Keratinocyte (primary cell): ENCODE measurements around the gene PRKN. TPM values are rescaled to one million over a fixed set of nuclear protein-coding genes. Genes with fewer than 3 reads are reported as not detected.

ENCODE experiments used
- DNase-seq: peaks from one replicate; pipeline ENCODE4 v3.0.0-alpha.2; 2011; ENCODE audit warnings: low read depth, missing footprints, low spot score
- FAIRE-seq: peaks from 2 replicates; lab custom pipeline; 2011; peaks lifted over from hg19 to GRCh38; lab: Jason Lieb, UNC
- H2AFZ ChIP-seq: 2 replicates; pipeline ENCODE4 v1.6.0; 2012; ENCODE audit warnings: low read length, control low read depth, inconsistent platforms; ENCODE audit not compliant: control insufficient read depth
- H3K27ac ChIP-seq: 2 replicates; pipeline ENCODE4 v1.5.1; 2011; ENCODE audit warnings: low read length; ENCODE audit not compliant: control insufficient read depth, insufficient read depth
- H3K27me3 ChIP-seq: 3 replicates; pipeline ENCODE4 v1.6.0; 2011; ENCODE audit warnings: low read length; ENCODE audit not compliant: control insufficient read depth, insufficient read depth; ENCODE audit errors: extremely low read depth
- H3K36me3 ChIP-seq, 2 experiments: 2 replicates in 1 of 2; 3 replicates in 1 of 2; pipeline ENCODE4 v1.5.1; 2011; ENCODE audit warnings: low read length in 2 of 2, mild to moderate bottlenecking in 1 of 2; ENCODE audit not compliant: control insufficient read depth in 2 of 2, insufficient read depth in 2 of 2; ENCODE audit errors: extremely low read depth in 1 of 2
- H3K4me1 ChIP-seq: 3 replicates; pipeline ENCODE4 v1.5.1; 2011; ENCODE audit warnings: low read length; ENCODE audit not compliant: control insufficient read depth, insufficient read depth; ENCODE audit errors: extremely low read depth
- H3K4me2 ChIP-seq: 3 replicates; pipeline ENCODE4 v1.6.0; 2011; ENCODE audit warnings: low read depth, low read length; ENCODE audit not compliant: control insufficient read depth, insufficient read depth; ENCODE audit errors: extremely low read depth
- H3K4me3 ChIP-seq, 3 experiments: fragments of 200-600 bp in 1 of 3; sonication (generic) in 1 of 3; 2 replicates in 2 of 3; 3 replicates in 1 of 3; pipeline ENCODE4 v1.5.1; 2011 to 2016; ENCODE audit warnings: low read length in 3 of 3, mild to moderate bottlenecking in 3 of 3, control low read depth in 2 of 3, inconsistent platforms in 1 of 3, low read depth in 1 of 3, mixed read lengths in 1 of 3, mixed run types in 1 of 3, moderate library complexity in 1 of 3; ENCODE audit not compliant: control insufficient read depth in 2 of 3, insufficient read depth in 2 of 3; ENCODE audit errors: extremely low read depth in 1 of 3
- H3K79me2 ChIP-seq: 2 replicates; pipeline ENCODE4 v1.6.0; 2012; ENCODE audit warnings: low read length; ENCODE audit not compliant: control insufficient read depth, insufficient read depth
- H3K9ac ChIP-seq: 3 replicates; pipeline ENCODE4 v1.6.0; 2011; ENCODE audit warnings: low read length; ENCODE audit not compliant: control insufficient read depth, insufficient read depth; ENCODE audit errors: extremely low read depth
- H3K9me1 ChIP-seq: 3 replicates; pipeline ENCODE4 v1.6.0; 2011; ENCODE audit warnings: low read length; ENCODE audit not compliant: control insufficient read depth, insufficient read depth; ENCODE audit errors: extremely low read depth
- H3K9me3 ChIP-seq: 2 replicates; pipeline ENCODE4 v1.5.1; 2012; ENCODE audit warnings: low read depth, low read length; ENCODE audit not compliant: control insufficient read depth
- H4K20me1 ChIP-seq: 3 replicates; pipeline ENCODE4 v1.6.0; 2011; ENCODE audit warnings: low read length; ENCODE audit not compliant: control insufficient read depth, insufficient read depth; ENCODE audit errors: extremely low read depth
- CTCF ChIP-seq, 3 experiments: IDR thresholded peaks in 1 of 3; conservative IDR thresholded peaks in 1 of 3; optimal IDR thresholded peaks in 1 of 3; 2 replicates in 2 of 3; 3 replicates in 1 of 3; pipeline versions ENCODE3 to v1.5.1; 2011; ENCODE audit warnings: low read length in 3 of 3, mild to moderate bottlenecking in 3 of 3, moderate library complexity in 2 of 3, control low read depth in 1 of 3, inconsistent platforms in 1 of 3; ENCODE audit not compliant: insufficient read depth in 2 of 3; ENCODE audit errors: extremely low read depth in 1 of 3
- EZH2 ChIP-seq: IDR thresholded peaks from one replicate; pipeline ENCODE4 v1.6.1; 2012; ENCODE audit warnings: inconsistent platforms, mild to moderate bottlenecking, low read length, moderate library complexity
- dilution Hi-C: fragments of 300-500 bp; cut with MboI; formaldehyde crosslinking; loops from one replicate; pipeline ENCODE4 v1.7.0; 2020; ENCODE audit warnings: low sequenced_read_pairs; ENCODE audit not compliant: extremely low pct_ligation_motif_present
- polyA plus RNA-seq, 5 experiments: library from polyadenylated mRNA; depleted of rRNA in 3 of 5; stranded (reverse) in 3 of 5; stranded (forward) in 1 of 5; unstranded in 1 of 5; fragments of >200 nt; gene quantifications; 1 replicate in 1 of 5; 2 replicates in 3 of 5; 3 replicates in 1 of 5; pipeline versions ENCODE4 v1.2.1 to v1.2.3, GENCODE V29; 2011 to 2012; ENCODE audit warnings: missing spikeins in 2 of 5, low read depth in 1 of 5, low replicate concordance in 1 of 5

The PRKN gene
- polyA plus RNA-seq, 1 donor (not counting 4 experiments of a cell fraction or from before 2014, with no cell fraction given) = 0.67 TPM

DNA sequence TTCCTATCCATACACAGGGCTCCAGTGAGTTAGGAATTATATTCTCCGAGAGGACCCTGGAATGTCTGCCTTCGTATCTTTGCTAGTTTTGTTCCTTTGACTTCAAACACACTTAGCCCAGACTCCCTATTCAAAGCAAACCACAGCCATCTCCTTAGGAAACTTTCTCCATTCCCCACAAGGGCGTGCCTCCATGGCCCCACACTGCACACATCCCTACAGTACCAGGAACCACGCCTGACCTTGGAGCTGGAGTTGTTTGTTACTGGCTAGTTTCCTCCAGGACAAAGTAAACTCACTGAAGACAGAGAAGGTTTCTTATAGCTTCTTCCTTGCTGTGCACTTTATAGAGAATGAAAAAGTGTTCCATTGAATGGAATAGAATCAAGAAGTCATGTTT lies 1040.9 kb downstream of the PRKN start:
- dilution Hi-C loops = no loop called here
- H3K4me3 ChIP-seq = no peak overlapping the region
- no peak overlapping the region for H3K4me2 ChIP-seq
- no peak for TF ChIP-seq CTCF (optimal IDR thresholded peaks at IDR 0.05 in 1 of 3, IDR thresholded peaks at IDR 0.05 in 1 of 3, conservative IDR thresholded peaks at IDR 0.05 in 1 of 3; ENCODE audit: extremely low read depth in 1 of 3, insufficient read depth in 2 of 3, low read length in 3 of 3)
- no peak for TF ChIP-seq EZH2
- H3K4me1 ChIP-seq = no peaks in the 10 kb centered on the region
- H3K36me3 ChIP-seq = no peaks in the 10 kb centered on the region
- H3K9me3 ChIP-seq = no peaks in the 10 kb centered on the region
- no peak overlapping the region for H3K27ac ChIP-seq
- no peak for DNase-seq
- no peak overlapping the region for H3K9ac ChIP-seq
- H3K9me1 ChIP-seq = no peaks in the 10 kb centered on the region
- H4K20me1 ChIP-seq = no peaks in the 10 kb centered on the region
- no peak for FAIRE-seq
- no peaks in the 10 kb centered on the region for H3K27me3 ChIP-seq
- no peak overlapping the region for H2AFZ ChIP-seq
- no peaks in the 10 kb centered on the region for H3K79me2 ChIP-seq

- TF ChIP-seq CTCF (optimal IDR thresholded peaks at IDR 0.05 in 1 of 3, IDR thresholded peaks at IDR 0.05 in 1 of 3, conservative IDR thresholded peaks at IDR 0.05 in 1 of 3; ENCODE audit: extremely low read depth in 1 of 3, insufficient read depth in 2 of 3, low read length in 3 of 3) (no peak), EZH2 (no peak)
- Histone ChIP-seq H4K20me1 (no peaks in the 10 kb centered on the region), H3K4me1 (no peaks in the 10 kb centered on the region), H3K36me3 (no peaks in the 10 kb centered on the region), H3K79me2 (no peaks in the 10 kb centered on the region), H3K27ac (no peak overlapping the region), H3K9ac (no peak overlapping the region), H3K9me1 (no peaks in the 10 kb centered on the region), H2AFZ (no peak overlapping the region), H3K9me3 (no peaks in the 10 kb centered on the region), H3K27me3 (no peaks in the 10 kb centered on the region), H3K4me3 (no peak overlapping the region), H3K4me2 (no peak overlapping the region)
- dilution Hi-C loops = no loop called here
- FAIRE-seq = no peak
- no peak for DNase-seq
Observed at GRCh38 chr6:161684731-161685475, 1042.7 kb downstream of the PRKN start.
